ENCODE measurements around the gene RHOT2.

The RHOT2 gene

GRCh38 chr16:671353-672131 lies 3.6 kb downstream of the RHOT2 start:
- no peak for DNase-seq

- no peak for DNase-seq
Observed at GRCh38 chr16:672371-672770, 4.4 kb downstream of the RHOT2 start.

GRCh38 chr16:672851-673250 lies 4.9 kb downstream of the RHOT2 start:
- DNase-seq, result no peak

- no peak for DNase-seq
Observed at GRCh38 chr16:673399-673991, 5.6 kb downstream of the RHOT2 start.

GRCh38 chr16:674214-674881 lies 6.4 kb downstream of the RHOT2 start:
- DNase-seq, result no peak

GRCh38 chr16:674968-675883 lies 7.3 kb downstream of the RHOT2 start, which contains the start of gene RHBDL1:
Gene RHBDL1, plus strand, starts transcription at chr16:675671. Its CDS starts 120 bp downstream, at chr16:675791.
- no peak for DNase-seq

- no peak for DNase-seq
Observed at GRCh38 chr16:675884-676564, 8.1 kb downstream of the RHOT2 start.

GRCh38 chr16:676565-676902 lies 8.6 kb downstream of the RHOT2 start:
- DNase-seq, result no peak

GRCh38 chr16:676913-677312 lies 9.0 kb downstream of the RHOT2 start:
- no peak for DNase-seq

GRCh38 chr16:677316-678190 lies 9.6 kb downstream of the RHOT2 start:
- DNase-seq, result no peak

- no peak for DNase-seq
Observed at GRCh38 chr16:678209-678857, 10.4 kb downstream of the RHOT2 start.

- peak in 1 of 2 experiments; percentile 77 for DNase-seq
Observed at GRCh38 chr16:678858-679813, 11.2 kb downstream of the RHOT2 start.

- peak; percentile 89 to 93 for DNase-seq
Observed at GRCh38 chr16:679814-680624, 12.1 kb downstream of the RHOT2 start, which contains the start of gene STUB1. Gene STUB1, plus strand, starts transcription at chr16:680410. Its CDS starts 116 bp downstream, at chr16:680526.

GRCh38 chr16:680625-680945 lies 12.7 kb downstream of the RHOT2 start:
- DNase-seq, result no peak

- peak in 1 of 2 experiments; percentile 51 for DNase-seq
Observed at GRCh38 chr16:680967-681745, 13.2 kb downstream of the RHOT2 start.

GRCh38 chr16:681746-682427 lies 14.0 kb downstream of the RHOT2 start:
- DNase-seq, result no peak

Data from activated T-cell treated with anti-CD3 and anti-CD28 coated beads, Interleukin-2, amount 50 U/mL, for 48 hours (primary cell).